HG03066 (cell line): ENCODE results near the gene CCDC85C.

ENCODE experiments used
- ATAC-seq: cut with Tn5 transposase; IDR thresholded peaks from one replicate; pipeline ENCODE4 v1.9.1; 2021; ENCODE audit warnings: low read depth; ENCODE audit not compliant: unreplicated experiment

The CCDC85C gene

GRCh38 chr14:99544991-99545390 lies 59.0 kb downstream of the CCDC85C start:
- no peak for ATAC-seq

- no peak for ATAC-seq
Measured at GRCh38 chr14:99543985-99544384, 60.0 kb downstream of the CCDC85C start.

DNA sequence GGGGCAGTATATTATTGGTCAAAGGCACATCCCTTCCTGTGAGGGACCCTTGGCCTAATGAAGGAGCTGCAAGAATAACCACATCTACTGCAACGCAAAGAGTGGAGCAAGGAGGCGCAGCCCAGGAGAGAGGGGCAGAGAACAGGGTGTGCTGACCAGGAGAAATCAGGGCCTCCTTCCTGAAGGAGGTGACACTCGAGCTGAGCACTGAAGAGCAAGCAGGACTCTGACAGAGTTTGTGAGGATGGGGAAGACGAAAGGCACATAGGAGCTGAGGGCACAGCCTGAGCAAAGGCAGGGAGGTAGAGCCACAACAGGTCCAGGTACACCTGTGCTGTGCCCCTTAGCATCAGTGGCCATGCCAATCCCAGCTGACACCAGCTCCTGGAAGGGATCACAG lies 60.6 kb downstream of the CCDC85C start:
- no peak for ATAC-seq

DNA sequence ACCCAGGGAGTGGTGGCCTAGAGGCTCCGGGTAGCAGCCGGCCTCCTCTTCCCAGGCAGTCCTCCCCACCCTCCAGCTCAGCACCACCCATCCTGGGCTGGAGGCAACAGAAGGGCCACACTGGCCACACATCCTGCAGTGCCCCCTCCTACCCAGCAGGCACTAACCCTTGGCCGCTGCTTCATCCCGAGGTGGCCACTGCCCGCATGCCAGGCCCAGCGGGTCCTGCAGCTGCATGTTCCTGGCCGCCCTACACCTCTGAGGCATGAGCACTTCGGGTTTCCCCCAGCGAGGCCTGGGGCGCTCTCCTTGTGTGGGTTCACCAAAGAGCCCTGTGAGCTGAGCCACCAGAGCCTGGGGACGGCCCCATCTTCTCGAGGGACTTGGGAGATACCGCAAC lies 61.4 kb downstream of the CCDC85C start:
- ATAC-seq = no peak

DNA sequence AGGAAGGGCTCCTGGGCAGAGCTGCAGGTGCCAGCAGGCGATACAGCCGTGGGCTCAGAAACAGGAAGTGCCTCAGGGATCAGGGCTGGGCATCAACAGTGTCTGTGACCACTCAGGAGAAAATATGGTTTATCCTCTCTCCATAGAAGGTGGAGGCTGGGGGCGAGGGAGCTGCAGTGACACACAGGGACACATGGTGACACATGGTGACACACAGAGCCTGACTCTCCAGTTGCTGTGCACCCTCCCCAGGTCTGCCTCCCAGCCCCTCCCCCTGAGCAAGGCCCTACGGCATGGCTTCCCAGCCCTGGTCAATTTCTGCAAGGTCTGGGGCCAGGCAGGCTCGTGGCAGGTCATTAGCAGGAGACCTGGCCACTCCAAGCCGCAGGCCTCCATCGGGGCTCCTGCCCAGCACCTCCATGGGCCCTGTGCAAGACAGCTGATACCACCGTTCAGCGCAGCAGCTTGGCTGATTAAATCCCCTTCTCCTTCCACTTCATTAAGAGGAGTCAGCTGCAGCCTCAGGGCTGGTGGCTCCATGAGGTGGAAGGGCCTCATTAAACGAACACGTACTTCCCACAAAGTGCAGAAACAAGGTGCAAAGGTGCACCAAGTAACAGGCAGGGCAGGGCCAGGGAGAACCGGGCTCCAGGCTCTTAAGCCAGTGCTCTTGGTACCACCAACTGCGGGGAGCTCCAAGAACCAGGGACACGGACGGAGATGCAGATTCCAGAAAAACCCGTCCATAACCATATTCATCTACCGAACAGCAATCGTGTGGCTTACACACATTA lies 62.1 kb downstream of the CCDC85C start:
- no peak for ATAC-seq

DNA sequence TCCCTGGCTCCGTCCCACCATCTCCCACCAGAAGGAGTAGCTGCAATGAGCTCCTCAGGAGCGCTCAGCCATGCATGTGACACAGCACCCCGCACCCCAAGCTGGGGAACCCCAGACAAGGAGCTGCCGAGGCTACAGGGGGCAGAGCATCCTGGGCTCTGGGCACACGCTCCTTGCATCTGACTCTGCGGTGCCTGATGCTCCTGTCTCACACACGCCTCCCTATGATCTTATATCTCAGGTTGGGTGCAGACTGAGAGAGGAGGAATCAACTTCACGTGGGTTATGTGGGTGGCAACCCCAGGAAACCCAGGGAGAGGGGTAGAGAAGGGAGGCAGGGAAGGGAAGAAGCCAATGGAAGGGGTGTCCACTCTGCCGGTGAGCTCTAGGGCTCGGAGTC lies 62.8 kb downstream of the CCDC85C start:
- no peak for ATAC-seq

- no peak for ATAC-seq
Measured at GRCh38 chr14:99540196-99541032, 63.6 kb downstream of the CCDC85C start.

DNA sequence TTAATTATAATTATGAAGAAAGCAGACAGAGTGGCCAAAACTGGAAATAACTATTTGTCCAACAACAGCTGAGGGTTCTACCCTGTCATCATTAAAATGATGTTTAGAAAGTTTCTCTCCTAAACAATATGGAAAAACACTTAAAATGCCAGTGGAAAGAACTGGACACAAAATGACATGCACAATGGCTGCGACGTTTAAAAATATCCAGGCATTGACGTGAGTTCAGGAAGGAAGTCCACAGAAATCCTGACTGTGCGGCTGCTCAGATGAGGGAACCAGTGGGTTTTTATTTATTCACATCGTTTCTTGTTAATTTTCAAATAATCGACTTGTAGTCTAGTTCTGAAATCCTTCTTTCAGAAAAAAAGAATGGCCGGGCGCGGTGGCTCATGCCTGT lies 64.5 kb downstream of the CCDC85C start:
- ATAC-seq = no peak

GRCh38 chr14:99538733-99539132 lies 65.3 kb downstream of the CCDC85C start:
- no peak for ATAC-seq

GRCh38 chr14:99538275-99538674 lies 65.7 kb downstream of the CCDC85C start:
- no peak for ATAC-seq

DNA sequence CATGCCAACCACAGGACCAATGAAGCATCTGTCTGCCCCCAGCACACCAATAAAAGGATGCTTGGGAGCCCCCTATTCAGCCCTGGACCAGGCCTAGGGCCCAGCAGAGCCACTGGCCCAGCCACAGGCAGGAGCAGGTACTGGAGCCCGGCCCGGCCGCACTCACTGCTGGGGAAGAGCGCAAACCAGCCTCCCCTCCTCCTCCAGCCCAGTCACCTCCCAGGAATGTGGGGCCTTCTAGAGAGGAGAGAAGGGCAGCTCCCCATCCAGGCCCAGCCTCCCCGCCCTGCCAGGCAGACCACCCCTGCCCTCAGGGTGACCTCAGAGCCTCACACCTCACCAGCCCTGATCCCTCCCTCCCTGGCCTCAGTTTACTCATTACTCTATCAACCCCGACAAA lies 66.6 kb downstream of the CCDC85C start:
- no peak for ATAC-seq

DNA sequence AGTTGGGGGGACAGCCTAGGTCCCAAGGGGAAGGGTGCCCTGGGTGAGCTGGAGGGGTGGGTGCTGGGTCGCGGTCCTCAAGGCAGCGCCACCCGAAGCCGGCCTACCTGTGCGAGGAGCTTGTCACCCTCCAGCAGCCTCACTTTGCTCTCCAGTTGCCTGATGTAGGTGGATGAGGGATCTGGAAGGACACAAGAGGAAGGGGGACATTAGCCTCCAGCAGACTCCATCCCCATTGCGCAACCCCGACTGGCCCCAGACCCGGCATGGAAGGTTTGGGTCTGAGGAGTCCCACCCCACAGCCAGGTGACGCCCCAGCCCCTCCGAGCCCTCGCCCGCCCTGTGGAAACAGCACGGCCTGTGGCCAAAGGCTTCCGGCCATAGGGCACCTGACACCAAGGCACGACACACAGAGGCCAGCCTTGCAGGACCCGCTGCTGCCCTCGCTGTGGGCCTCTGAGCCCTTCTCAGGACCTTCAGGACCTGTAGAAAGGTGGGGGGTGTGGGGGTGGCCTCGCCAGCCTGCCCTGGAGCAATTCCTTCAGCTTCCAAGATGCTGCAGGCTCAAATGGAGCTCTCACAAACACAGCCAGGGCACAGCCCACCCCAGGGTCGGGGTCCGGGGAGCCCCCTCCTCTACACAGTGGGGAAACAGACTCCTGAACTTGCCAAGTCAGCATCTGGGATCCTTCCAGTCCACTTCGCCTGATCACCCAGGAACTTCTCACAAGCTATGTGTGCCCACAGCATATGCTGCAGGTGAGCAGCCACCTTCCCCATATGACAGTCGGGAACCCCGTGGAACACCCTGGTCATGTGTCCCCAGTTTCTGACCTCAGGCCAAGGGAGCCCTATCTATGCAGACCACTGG lies 67.9 kb downstream of the CCDC85C start:
- ATAC-seq = no peak

DNA sequence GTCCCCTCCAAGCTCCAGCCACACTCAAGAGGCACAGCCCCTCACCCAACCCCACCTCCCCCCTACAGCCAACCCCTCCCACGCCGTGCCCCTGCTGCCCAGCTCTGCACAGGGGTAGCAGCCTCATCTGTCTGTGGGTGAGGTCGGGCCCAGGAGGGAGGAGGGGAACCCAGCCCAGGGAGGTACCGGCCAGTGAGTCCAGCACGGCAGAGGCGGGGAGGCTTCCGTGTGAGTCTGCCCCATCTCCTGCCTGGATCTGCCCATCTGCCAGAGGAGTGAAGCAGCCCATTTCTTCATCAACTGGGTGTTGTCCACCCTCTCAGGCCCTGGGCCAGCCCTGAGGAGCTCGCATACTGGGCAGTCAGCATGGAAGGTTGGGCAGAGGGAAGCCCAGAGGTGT lies 68.6 kb downstream of the CCDC85C start:
- no peak for ATAC-seq

- no peak for ATAC-seq
Measured at GRCh38 chr14:99534863-99535262, 69.1 kb downstream of the CCDC85C start.

DNA sequence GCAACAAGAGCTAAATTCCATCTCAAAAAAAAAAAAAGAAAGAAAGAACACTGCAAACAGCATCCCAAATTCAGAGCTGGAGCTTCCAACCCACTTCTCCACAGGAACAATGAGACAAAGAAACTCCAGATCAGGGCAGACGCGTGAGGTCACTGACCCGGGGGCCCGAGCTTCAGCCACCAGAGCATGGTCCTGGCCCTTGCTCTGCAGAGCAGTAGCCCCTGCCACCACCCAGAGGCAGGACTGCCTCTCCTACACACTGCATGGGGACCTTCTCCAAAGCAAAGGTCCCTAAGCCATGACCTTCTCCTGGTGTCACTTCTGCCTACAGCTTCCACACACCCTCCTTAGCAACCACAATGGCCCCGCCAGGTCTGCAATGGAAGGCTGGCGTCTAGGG lies 69.7 kb downstream of the CCDC85C start:
- no peak for ATAC-seq

DNA sequence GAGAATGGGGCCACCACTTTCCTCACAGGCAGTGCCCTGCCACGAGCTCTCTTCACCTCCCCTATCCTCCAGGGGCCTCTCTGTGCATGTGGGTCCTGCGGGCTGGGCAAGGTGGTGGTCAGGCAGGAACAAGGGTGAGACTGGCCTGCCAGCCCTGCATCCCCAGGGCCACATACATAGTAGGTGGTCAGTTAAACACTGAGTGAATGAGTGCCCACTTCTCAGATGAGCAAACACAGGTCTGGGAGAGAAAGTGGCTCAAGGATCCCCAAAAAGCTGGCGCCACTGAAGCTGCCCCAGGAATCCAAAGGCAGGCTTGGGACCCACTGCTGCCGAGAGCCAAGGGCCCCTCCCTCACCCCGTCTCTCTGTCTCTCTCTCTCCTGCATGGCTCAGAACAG lies 71.7 kb downstream of the CCDC85C start:
- no peak for ATAC-seq

DNA sequence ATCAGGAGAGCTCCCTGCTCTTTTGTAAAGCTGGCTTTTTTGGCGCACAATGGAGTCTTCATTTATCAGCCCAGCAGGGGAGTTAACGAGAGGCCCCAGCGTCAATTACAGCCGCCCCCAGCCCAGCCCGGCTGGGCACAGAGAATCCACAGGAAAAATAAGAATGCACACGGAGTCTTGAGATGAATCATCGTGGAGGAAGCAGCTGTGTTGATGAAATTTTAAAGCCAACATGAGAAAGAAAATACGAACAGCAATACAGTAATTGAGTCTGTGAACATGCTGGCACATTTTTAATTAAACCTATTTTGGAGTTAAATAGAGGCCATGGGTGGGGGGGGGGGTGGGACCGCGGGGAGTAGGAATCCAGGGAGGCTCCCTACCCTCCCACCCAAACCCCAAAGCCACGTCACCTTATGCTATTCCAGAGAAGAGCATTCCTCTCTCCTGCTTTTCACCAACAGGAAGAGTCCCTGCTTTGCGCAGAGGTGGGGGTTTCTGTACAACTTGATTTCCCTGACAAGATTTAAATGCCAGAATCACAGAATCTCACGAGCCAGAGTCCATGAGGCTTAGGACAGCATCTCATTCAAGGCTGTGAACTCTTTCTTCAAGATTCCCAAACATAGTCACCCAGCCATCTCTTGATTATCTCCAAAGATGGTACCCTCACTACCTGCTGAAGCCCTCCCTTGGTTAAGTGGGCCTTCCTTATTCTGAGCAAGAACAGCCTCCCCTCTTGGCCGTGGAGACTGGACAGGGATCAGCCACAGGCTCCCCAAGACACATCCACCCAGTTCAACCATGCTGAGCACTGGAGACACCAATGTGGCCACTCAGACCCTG lies 72.5 kb downstream of the CCDC85C start:
- no peak for ATAC-seq

- ATAC-seq = no peak
Measured at GRCh38 chr14:99530407-99531155, 73.4 kb downstream of the CCDC85C start.

DNA sequence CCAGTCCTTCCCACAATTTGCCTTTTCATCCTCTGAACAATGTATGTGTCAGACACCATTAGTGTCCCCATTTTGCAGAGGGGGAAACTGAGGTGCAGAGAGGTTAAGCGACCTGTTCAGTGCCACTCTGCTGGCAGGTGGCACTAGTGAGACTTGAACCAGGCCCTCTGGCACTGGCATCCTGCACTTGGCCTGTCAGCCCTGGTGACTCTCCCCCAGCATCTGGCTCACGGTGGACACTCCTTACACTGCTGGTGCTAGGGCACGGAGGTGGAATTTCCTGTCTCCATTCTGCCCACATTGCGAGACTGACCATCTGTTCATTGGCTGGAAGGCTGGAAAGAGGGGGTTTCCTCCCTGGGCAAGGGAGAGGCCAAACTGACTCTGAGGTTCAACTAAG lies 74.1 kb downstream of the CCDC85C start:
- ATAC-seq = no peak
